Measurements from ENCODE around the gene PITX1. TPM values are rescaled to one million over a fixed set of nuclear protein-coding genes. Genes with fewer than 3 reads are reported as not detected.
A peak's percentile ranks its signal among the peaks of the same experiment; 100 is the strongest.

PITX1 gene
- total RNA-seq, 1 donor from 2014 or later = not detected

DNA sequence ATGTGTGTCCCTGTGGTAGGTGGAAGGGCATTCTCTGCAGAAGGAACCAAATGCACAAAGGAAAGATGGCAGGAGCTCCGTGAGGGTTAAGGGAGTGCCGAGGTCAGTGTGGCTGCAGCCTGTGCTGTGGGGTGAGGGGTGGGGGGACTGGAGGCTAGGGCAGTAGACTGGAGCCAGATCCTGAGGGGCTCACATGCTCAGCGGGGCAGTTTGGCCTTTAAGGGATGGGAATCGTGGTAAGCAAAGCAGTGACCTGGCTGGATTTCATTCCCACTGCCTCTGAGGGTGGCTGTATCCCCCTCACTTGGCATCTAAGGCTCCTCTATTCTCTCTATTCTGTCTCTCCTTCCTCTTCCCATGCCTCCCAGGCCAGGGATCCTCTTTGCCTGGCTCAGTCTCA is 15.6 kb downstream of the PITX1 start:
- no peaks in the 10 kb centered on the region for H3K4me1 Mint-ChIP-seq

GRCh38 chr5:135016861-135017290 is 17.2 kb downstream of the PITX1 start:
- TF ChIP-seq, protein P1, sequence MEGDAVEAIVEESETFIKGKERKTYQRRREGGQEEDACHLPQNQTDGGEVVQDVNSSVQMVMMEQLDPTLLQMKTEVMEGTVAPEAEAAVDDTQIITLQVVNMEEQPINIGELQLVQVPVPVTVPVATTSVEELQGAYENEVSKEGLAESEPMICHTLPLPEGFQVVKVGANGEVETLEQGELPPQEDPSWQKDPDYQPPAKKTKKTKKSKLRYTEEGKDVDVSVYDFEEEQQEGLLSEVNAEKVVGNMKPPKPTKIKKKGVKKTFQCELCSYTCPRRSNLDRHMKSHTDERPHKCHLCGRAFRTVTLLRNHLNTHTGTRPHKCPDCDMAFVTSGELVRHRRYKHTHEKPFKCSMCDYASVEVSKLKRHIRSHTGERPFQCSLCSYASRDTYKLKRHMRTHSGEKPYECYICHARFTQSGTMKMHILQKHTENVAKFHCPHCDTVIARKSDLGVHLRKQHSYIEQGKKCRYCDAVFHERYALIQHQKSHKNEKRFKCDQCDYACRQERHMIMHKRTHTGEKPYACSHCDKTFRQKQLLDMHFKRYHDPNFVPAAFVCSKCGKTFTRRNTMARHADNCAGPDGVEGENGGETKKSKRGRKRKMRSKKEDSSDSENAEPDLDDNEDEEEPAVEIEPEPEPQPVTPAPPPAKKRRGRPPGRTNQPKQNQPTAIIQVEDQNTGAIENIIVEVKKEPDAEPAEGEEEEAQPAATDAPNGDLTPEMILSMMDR (conservative IDR thresholded peaks at IDR 0.05) = no peak
- DNase-seq (ENCODE audit: low read depth, low spot score) = no peak
- Mint-ChIP-seq H3K4me1 (no peaks in the 10 kb centered on the region), H3K27me3 (ENCODE audit: low read depth) (peaks cover 35% of the 10 kb centered on the region), H3K9me3 (no peaks in the 10 kb centered on the region), H3K36me3 (ENCODE audit: low read depth) (no peaks in the 10 kb centered on the region), H3K27ac (ENCODE audit: unreplicated experiment) (no peak overlapping the region), H3K4me3 (no peak overlapping the region)

More for the DNA sequence above, 15.6 kb downstream of the PITX1 start:
- no peak for DNase-seq (ENCODE audit: low read depth, low spot score)
- H3K27me3 Mint-ChIP-seq (ENCODE audit: low read depth) = peaks cover 48% of the 10 kb centered on the region
- no peak overlapping the region for H3K27ac Mint-ChIP-seq (ENCODE audit: unreplicated experiment)
- H3K9me3 Mint-ChIP-seq = no peaks in the 10 kb centered on the region
- TF ChIP-seq, protein P1 (conservative IDR thresholded peaks at IDR 0.05) = no peak
- no peak overlapping the region for H3K4me3 Mint-ChIP-seq
- H3K36me3 Mint-ChIP-seq (ENCODE audit: low read depth) = no peaks in the 10 kb centered on the region

GRCh38 chr5:135015942-135016341 is 18.1 kb downstream of the PITX1 start:
- DNase-seq (ENCODE audit: low read depth, low spot score) = no peak
- no peaks in the 10 kb centered on the region for H3K4me1 Mint-ChIP-seq
- TF ChIP-seq, protein P1 (conservative IDR thresholded peaks at IDR 0.05) = no peak
- no peaks in the 10 kb centered on the region for H3K36me3 Mint-ChIP-seq (ENCODE audit: low read depth)
- no peaks in the 10 kb centered on the region for H3K9me3 Mint-ChIP-seq
- H3K27me3 Mint-ChIP-seq (ENCODE audit: low read depth) = peaks cover 27% of the 10 kb centered on the region
- H3K4me3 Mint-ChIP-seq = no peak overlapping the region
- H3K27ac Mint-ChIP-seq (ENCODE audit: unreplicated experiment) = no peak overlapping the region

- Mint-ChIP-seq H3K4me1 (no peaks in the 10 kb centered on the region), H3K27me3 (ENCODE audit: low read depth) (peaks cover 12% of the 10 kb centered on the region), H3K9me3 (no peaks in the 10 kb centered on the region), H3K4me3 (no peak overlapping the region), H3K36me3 (ENCODE audit: low read depth) (no peaks in the 10 kb centered on the region), H3K27ac (ENCODE audit: unreplicated experiment) (no peak overlapping the region)
- TF ChIP-seq, protein P1 (conservative IDR thresholded peaks at IDR 0.05) = no peak
- no peak for DNase-seq (ENCODE audit: low read depth, low spot score)
Observed at GRCh38 chr5:135013947-135014570, 20.0 kb downstream of the PITX1 start.

GRCh38 chr5:135013445-135013844 is 20.6 kb downstream of the PITX1 start:
- no peak overlapping the region for H3K4me3 Mint-ChIP-seq
- H3K27me3 Mint-ChIP-seq (ENCODE audit: low read depth) = peaks cover 12% of the 10 kb centered on the region
- peak overlapping the region; percentile 45 for H3K27ac Mint-ChIP-seq (ENCODE audit: unreplicated experiment)
- no peaks in the 10 kb centered on the region for H3K9me3 Mint-ChIP-seq
- H3K4me1 Mint-ChIP-seq = no peaks in the 10 kb centered on the region
- TF ChIP-seq, protein P1 (conservative IDR thresholded peaks at IDR 0.05) = no peak
- no peak for DNase-seq (ENCODE audit: low read depth, low spot score)
- no peaks in the 10 kb centered on the region for H3K36me3 Mint-ChIP-seq (ENCODE audit: low read depth)

Measured in neural crest cell (in vitro differentiated cells).